ENCODE measurements around the gene PPM1B. TPM values are rescaled to one million over a fixed set of nuclear protein-coding genes. Genes with fewer than 3 reads are reported as not detected.

The PPM1B gene
- total and polyA plus RNA-seq, 10 of the 15 experiments (the other 5 are each of a cell fraction or from before 2014, with no cell fraction given) = 12.5 to 53.4 (median 33.7) TPM

DNA sequence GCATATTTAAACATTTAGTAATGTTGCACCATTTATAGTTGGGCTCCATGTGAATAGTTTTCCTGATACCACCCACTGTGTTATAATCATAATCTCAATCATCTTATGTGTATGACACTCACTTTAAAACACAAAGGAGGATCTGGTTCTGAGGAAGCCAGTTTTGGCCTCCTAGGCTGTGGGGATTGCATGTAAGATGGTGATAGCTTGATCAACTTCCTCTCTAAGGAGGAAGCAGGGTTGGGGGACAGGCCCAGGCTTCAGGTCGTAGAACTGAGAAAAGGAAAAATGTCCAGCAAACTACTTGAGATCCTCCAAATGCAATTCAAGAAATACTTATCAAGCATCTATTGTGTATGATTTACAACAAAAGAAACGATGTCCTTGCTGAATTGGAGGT, 4.9 kb upstream of the PPM1B start (continued):
- TF ChIP-seq IKZF2 (IDR thresholded peaks at IDR 0.05) = no peak
- TF ChIP-seq ZZZ3 (IDR thresholded peaks at IDR 0.05; ENCODE audit: control insufficient read depth, insufficient read length, low read depth) = no peak
- TF ChIP-seq FOS (IDR thresholded peaks at IDR 0.05; ENCODE audit: borderline replicate concordance, extremely low read depth, insufficient read length) = no peak
- TF ChIP-seq SP1 (IDR thresholded peaks at IDR 0.05; ENCODE audit: low read depth, low read length) = no peak

DNA sequence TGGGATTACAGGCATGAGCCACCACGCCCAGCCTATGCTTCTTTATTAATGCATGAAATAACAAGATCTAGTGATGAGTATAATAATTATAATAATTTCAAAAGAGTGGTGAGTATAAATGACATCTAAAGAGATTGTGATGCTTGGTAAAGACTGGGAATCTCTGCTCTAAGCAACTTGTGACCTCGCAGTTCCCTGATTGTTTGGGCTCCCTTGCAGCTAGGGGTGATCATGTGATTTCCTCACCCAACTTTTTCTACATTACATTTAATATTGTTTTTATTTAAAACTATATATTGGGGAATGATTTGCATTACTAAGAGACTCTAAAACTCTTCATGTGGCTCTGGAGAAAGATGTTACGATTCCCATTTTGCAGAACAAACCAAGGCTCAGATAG, 4.1 kb upstream of the PPM1B start:
- DNase-seq (ENCODE audit: low read depth, low spot score) (no peak), ATAC-seq (no peak), FAIRE-seq (no peak)
- intact Hi-C loops (cut with micrococcal nuclease; ENCODE audit: unreplicated experiment) = no loop called here
- H3K9me3 ChIP-seq (replicated peaks; ENCODE audit: control insufficient read depth, insufficient read depth, low read length) = no peaks in the 10 kb centered on the region
- ChIA-PET SMC1A (ENCODE audit: uncharacterized antibody, unreplicated experiment) (interaction anchor here (0.6 to 2.1 kb wide), 2 partner anchors 14 to 57 kb away, joined by 3 to 5 read pairs; no protein-coding TSS in a partner anchor), RAD21 (ENCODE audit: unreplicated experiment) (no interaction called here), POLR2A (interaction anchor here (0.6 kb wide), 1 partner anchor 194 kb away, joined by 3 read pairs; no protein-coding TSS in a partner anchor), CTCF (no interaction called here)
- no TSS peak for BruUV-seq (replicated peaks)
- no peaks in the 10 kb centered on the region for H3K36me3 ChIP-seq (ENCODE audit: control insufficient read depth in 2 of 2, insufficient read depth in 2 of 2, low read length in 1 of 2)
- no peak overlapping the region for H3K4me3 ChIP-seq
- WGBS (ENCODE audit: insufficient coverage, insufficient replicate concordance, low lambda C conversion rate, missing lambda C conversion rate) = 80% methylated on average over 3 of the region's 3 CpGs
- no peak overlapping the region for H3K4me2 ChIP-seq (ENCODE audit: control insufficient read depth, insufficient read depth)
- no peaks in the 10 kb centered on the region for H4K20me1 ChIP-seq (ENCODE audit: control insufficient read depth, insufficient read depth)
- no peak overlapping the region for H2AFZ ChIP-seq (ENCODE audit: control insufficient read depth, low read depth, low read length)
- no peak overlapping the region for H3K27ac ChIP-seq (ENCODE audit: control insufficient read depth, insufficient read depth)
- TF ChIP-seq FOXM1 (IDR thresholded peaks at IDR 0.05; ENCODE audit: low read depth, low read length) (no peak), SMAD1 (IDR thresholded peaks at IDR 0.05; ENCODE audit: low read depth, partially characterized antibody) (no peak), NFYB (IDR thresholded peaks at IDR 0.05; ENCODE audit: insufficient read depth, low read depth, low read length) (no peak), IKZF1 (conservative IDR thresholded peaks at IDR 0.05) (no peak)
- TF ChIP-seq, protein P1, sequence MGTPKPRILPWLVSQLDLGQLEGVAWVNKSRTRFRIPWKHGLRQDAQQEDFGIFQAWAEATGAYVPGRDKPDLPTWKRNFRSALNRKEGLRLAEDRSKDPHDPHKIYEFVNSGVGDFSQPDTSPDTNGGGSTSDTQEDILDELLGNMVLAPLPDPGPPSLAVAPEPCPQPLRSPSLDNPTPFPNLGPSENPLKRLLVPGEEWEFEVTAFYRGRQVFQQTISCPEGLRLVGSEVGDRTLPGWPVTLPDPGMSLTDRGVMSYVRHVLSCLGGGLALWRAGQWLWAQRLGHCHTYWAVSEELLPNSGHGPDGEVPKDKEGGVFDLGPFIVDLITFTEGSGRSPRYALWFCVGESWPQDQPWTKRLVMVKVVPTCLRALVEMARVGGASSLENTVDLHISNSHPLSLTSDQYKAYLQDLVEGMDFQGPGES (IDR thresholded peaks at IDR 0.05) = no peak
- H3K79me2 ChIP-seq (ENCODE audit: control insufficient read depth, insufficient read depth, low read length) = peaks cover 9% of the 10 kb centered on the region
- no peaks in the 10 kb centered on the region for H3K4me1 ChIP-seq (ENCODE audit: control insufficient read depth, insufficient read depth, low read length)
- no peaks in the 10 kb centered on the region for H3K27me3 ChIP-seq (replicated peaks in 1 of 2; ENCODE audit: control insufficient read depth in 2 of 2, insufficient read depth in 2 of 2, low read length in 1 of 2)
- in situ Hi-C loops (cut with MboI) = no loop called here
- H3K9ac ChIP-seq (ENCODE audit: control insufficient read depth, insufficient read depth, low read length) = no peak overlapping the region

Data from GM12878 (cell line).